ENCODE results near the gene ASIC2.

ASIC2 gene

GRCh38 chr17:33287096-33287725, 5.9 kb downstream of the ASIC2 start:
- Histone ChIP-seq H3K4me3 (ENCODE audit: low read length) (no peak overlapping the region), H3K27me3 (ENCODE audit: insufficient read depth, low read length) (peaks cover 47% of the 10 kb centered on the region), H3K36me3 (ENCODE audit: insufficient read depth, low read length) (no peaks in the 10 kb centered on the region), H3K9me3 (ENCODE audit: insufficient read depth, low read depth, low read length) (no peaks in the 10 kb centered on the region), H3K27ac (ENCODE audit: low read depth, low read length) (no peak overlapping the region), H3K4me1 (ENCODE audit: insufficient read depth, low read length) (no peaks in the 10 kb centered on the region), H3K9ac (ENCODE audit: low read depth, low read length) (no peak overlapping the region)
- 88% methylated on average over 3 of the region's 3 CpGs for WGBS

- WGBS = 92% methylated on average over 3 of the region's 3 CpGs
- Histone ChIP-seq H3K36me3 (ENCODE audit: insufficient read depth, low read length) (no peaks in the 10 kb centered on the region), H3K4me1 (ENCODE audit: insufficient read depth, low read length) (no peaks in the 10 kb centered on the region), H3K27ac (ENCODE audit: low read depth, low read length) (no peak overlapping the region), H3K4me3 (ENCODE audit: low read length) (no peak overlapping the region), H3K9ac (ENCODE audit: low read depth, low read length) (no peak overlapping the region), H3K27me3 (ENCODE audit: insufficient read depth, low read length) (peaks cover 29% of the 10 kb centered on the region), H3K9me3 (ENCODE audit: insufficient read depth, low read depth, low read length) (no peaks in the 10 kb centered on the region)
Measured at GRCh38 chr17:33285413-33285812, 7.7 kb downstream of the ASIC2 start.

GRCh38 chr17:33284022-33284421, 9.1 kb downstream of the ASIC2 start:
- Histone ChIP-seq H3K4me3 (ENCODE audit: low read length) (no peak overlapping the region), H3K4me1 (ENCODE audit: insufficient read depth, low read length) (no peaks in the 10 kb centered on the region), H3K27ac (ENCODE audit: low read depth, low read length) (no peak overlapping the region), H3K36me3 (ENCODE audit: insufficient read depth, low read length) (no peaks in the 10 kb centered on the region), H3K9me3 (ENCODE audit: insufficient read depth, low read depth, low read length) (no peaks in the 10 kb centered on the region), H3K27me3 (ENCODE audit: insufficient read depth, low read length) (peaks cover 15% of the 10 kb centered on the region), H3K9ac (ENCODE audit: low read depth, low read length) (no peak overlapping the region)
- 86% methylated on average over 4 of the region's 4 CpGs for WGBS

- H3K9me3 ChIP-seq (ENCODE audit: insufficient read depth, low read depth, low read length) = no peaks in the 10 kb centered on the region
- H3K4me3 ChIP-seq (ENCODE audit: low read length) = no peak overlapping the region
- peaks cover 6% of the 10 kb centered on the region; the same call in 1 of the 2 replicates for H3K4me1 ChIP-seq (ENCODE audit: insufficient read depth, low read length)
- H3K27me3 ChIP-seq (ENCODE audit: insufficient read depth, low read length) = peaks cover 2% of the 10 kb centered on the region
- no peaks in the 10 kb centered on the region for H3K36me3 ChIP-seq (ENCODE audit: insufficient read depth, low read length)
- no peak overlapping the region for H3K27ac ChIP-seq (ENCODE audit: low read depth, low read length)
- WGBS = 90% methylated on average over 6 of the region's 8 CpGs
- no peak overlapping the region for H3K9ac ChIP-seq (ENCODE audit: low read depth, low read length)
Measured at GRCh38 chr17:33280162-33280943, 12.7 kb downstream of the ASIC2 start.

- H3K4me1 ChIP-seq (ENCODE audit: insufficient read depth, low read length) = peaks cover 6% of the 10 kb centered on the region; the same call in 1 of the 2 replicates
- H3K27ac ChIP-seq (ENCODE audit: low read depth, low read length) = no peak overlapping the region
- no peaks in the 10 kb centered on the region for H3K36me3 ChIP-seq (ENCODE audit: insufficient read depth, low read length)
- 77% methylated on average over 10 of the region's 10 CpGs for WGBS
- no peaks in the 10 kb centered on the region for H3K9me3 ChIP-seq (ENCODE audit: insufficient read depth, low read depth, low read length)
- H3K9ac ChIP-seq (ENCODE audit: low read depth, low read length) = no peak overlapping the region
- H3K4me3 ChIP-seq (ENCODE audit: low read length) = no peak overlapping the region
- no peaks in the 10 kb centered on the region for H3K27me3 ChIP-seq (ENCODE audit: insufficient read depth, low read length)
Measured at GRCh38 chr17:33277436-33278100, 15.5 kb downstream of the ASIC2 start.

GRCh38 chr17:33273743-33274410, 19.2 kb downstream of the ASIC2 start:
- no peaks in the 10 kb centered on the region for H3K27me3 ChIP-seq (ENCODE audit: insufficient read depth, low read length)
- no peak overlapping the region for H3K4me3 ChIP-seq (ENCODE audit: low read length)
- 94% methylated on average over 3 of the region's 3 CpGs for WGBS
- peaks cover 6% of the 10 kb centered on the region; the same call in 1 of the 2 replicates for H3K4me1 ChIP-seq (ENCODE audit: insufficient read depth, low read length)
- H3K9me3 ChIP-seq (ENCODE audit: insufficient read depth, low read depth, low read length) = no peaks in the 10 kb centered on the region
- no peak overlapping the region for H3K9ac ChIP-seq (ENCODE audit: low read depth, low read length)
- H3K36me3 ChIP-seq (ENCODE audit: insufficient read depth, low read length) = no peaks in the 10 kb centered on the region
- H3K27ac ChIP-seq (ENCODE audit: low read depth, low read length) = no peak overlapping the region

GRCh38 chr17:33273271-33273670, 19.8 kb downstream of the ASIC2 start:
- Histone ChIP-seq H3K9ac (ENCODE audit: low read depth, low read length) (no peak overlapping the region), H3K4me3 (ENCODE audit: low read length) (no peak overlapping the region), H3K27ac (ENCODE audit: low read depth, low read length) (no peak overlapping the region), H3K27me3 (ENCODE audit: insufficient read depth, low read length) (no peaks in the 10 kb centered on the region), H3K36me3 (ENCODE audit: insufficient read depth, low read length) (no peaks in the 10 kb centered on the region), H3K9me3 (ENCODE audit: insufficient read depth, low read depth, low read length) (no peaks in the 10 kb centered on the region), H3K4me1 (ENCODE audit: insufficient read depth, low read length) (peaks cover 6% of the 10 kb centered on the region; the same call in 1 of the 2 replicates)
- 89% methylated on average over 1 of the region's 2 CpGs for WGBS

- H3K9ac ChIP-seq (ENCODE audit: low read depth, low read length) = no peak overlapping the region
- no peaks in the 10 kb centered on the region for H3K27me3 ChIP-seq (ENCODE audit: insufficient read depth, low read length)
- WGBS = 98% methylated on average over 2 of the region's 2 CpGs
- no peaks in the 10 kb centered on the region for H3K9me3 ChIP-seq (ENCODE audit: insufficient read depth, low read depth, low read length)
- no peak overlapping the region for H3K27ac ChIP-seq (ENCODE audit: low read depth, low read length)
- no peaks in the 10 kb centered on the region for H3K36me3 ChIP-seq (ENCODE audit: insufficient read depth, low read length)
- no peak overlapping the region for H3K4me3 ChIP-seq (ENCODE audit: low read length)
- no peaks in the 10 kb centered on the region for H3K4me1 ChIP-seq (ENCODE audit: insufficient read depth, low read length)
Measured at GRCh38 chr17:33272438-33272837, 20.7 kb downstream of the ASIC2 start.

- H3K27ac ChIP-seq (ENCODE audit: low read depth, low read length) = no peak overlapping the region
Measured at GRCh38 chr17:33269337-33270060, 23.6 kb downstream of the ASIC2 start.

GRCh38 chr17:33267851-33268548, 25.1 kb downstream of the ASIC2 start:
- WGBS = 93% methylated on average over 5 of the region's 5 CpGs
- Histone ChIP-seq H3K4me1 (ENCODE audit: insufficient read depth, low read length) (no peaks in the 10 kb centered on the region), H3K27ac (ENCODE audit: low read depth, low read length) (no peak overlapping the region), H3K4me3 (ENCODE audit: low read length) (no peak overlapping the region), H3K36me3 (ENCODE audit: insufficient read depth, low read length) (no peaks in the 10 kb centered on the region), H3K9me3 (ENCODE audit: insufficient read depth, low read depth, low read length) (no peaks in the 10 kb centered on the region), H3K9ac (ENCODE audit: low read depth, low read length) (no peak overlapping the region), H3K27me3 (ENCODE audit: insufficient read depth, low read length) (no peaks in the 10 kb centered on the region)

More at GRCh38 chr17:33269337-33270060, 23.6 kb downstream of the ASIC2 start:
- no peaks in the 10 kb centered on the region for H3K4me1 ChIP-seq (ENCODE audit: insufficient read depth, low read length)
- WGBS = 88% methylated on average over 2 of the region's 2 CpGs
- H3K27me3 ChIP-seq (ENCODE audit: insufficient read depth, low read length) = no peaks in the 10 kb centered on the region
- no peak overlapping the region for H3K4me3 ChIP-seq (ENCODE audit: low read length)
- no peaks in the 10 kb centered on the region for H3K9me3 ChIP-seq (ENCODE audit: insufficient read depth, low read depth, low read length)
- no peak overlapping the region for H3K9ac ChIP-seq (ENCODE audit: low read depth, low read length)
- H3K36me3 ChIP-seq (ENCODE audit: insufficient read depth, low read length) = no peaks in the 10 kb centered on the region

Data from HUES64 (cell line).